ENCODE measurements around the gene TCERG1L.

TCERG1L gene

DNA sequence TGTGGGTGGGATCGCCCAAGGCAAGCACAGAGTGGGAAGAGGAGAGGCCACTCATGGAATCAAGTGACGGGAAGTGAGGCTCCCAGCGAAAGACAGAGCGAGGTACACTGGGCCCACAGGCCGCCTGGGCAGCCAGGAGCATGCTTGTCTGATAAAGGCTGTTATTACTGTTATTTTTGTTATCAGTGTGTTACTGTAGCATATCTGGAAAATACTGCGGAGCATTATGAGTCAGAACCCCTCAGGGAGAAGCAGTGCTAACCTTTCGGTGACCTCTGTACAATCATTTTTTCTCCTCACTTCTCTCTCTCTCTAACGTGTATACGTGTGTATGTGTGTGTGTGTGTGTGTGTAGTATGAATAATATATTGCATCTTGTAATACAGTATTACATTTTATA lies 3.8 kb upstream of the TCERG1L start:
- no peak for DNase-seq (ENCODE audit: low read depth)

DNA sequence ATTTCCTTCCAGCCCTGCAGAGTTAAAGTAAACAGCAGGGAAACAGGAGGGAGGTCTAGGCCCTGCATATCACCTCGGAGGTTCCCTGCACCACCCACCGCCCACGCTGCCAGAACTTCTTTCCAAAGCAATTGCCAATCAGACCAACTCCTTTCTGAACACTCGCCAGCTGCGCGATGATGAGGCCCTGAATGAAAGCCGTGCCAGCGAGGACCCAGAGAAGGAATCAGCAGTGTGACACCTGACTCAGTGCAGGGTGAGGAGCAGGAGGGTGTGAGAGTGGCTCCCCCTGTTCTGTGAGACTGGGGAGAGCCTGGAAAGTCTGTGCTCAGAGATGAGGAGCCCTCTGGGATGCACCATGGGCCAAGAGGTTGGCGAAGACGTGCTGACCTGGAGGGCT lies 3.3 kb upstream of the TCERG1L start:
- DNase-seq (ENCODE audit: low read depth), result no peak

GRCh38 chr10:131314148-131314547 lies 2.6 kb upstream of the TCERG1L start:
- DNase-seq (ENCODE audit: low read depth), result no peak

GRCh38 chr10:131313377-131313776 lies 1.9 kb upstream of the TCERG1L start:
- DNase-seq (ENCODE audit: low read depth), result no peak

DNA sequence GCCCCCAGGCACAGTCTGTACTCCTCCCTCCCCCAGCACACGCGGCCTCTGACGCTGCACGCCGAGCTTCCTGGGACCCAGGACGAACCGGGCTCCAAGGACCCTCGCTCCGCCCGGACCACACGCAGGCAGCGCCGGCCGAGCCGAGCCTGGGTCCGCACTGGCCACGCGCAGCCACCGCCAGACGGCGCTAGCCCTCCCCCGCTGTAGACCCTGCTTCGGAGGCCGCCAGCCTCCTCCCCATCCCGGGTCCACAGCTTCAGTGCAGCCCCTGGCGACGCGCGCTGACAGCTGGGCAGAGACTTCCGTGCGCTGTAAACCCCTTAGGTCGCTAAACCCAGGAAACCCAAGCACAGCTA lies 936 bp upstream of the TCERG1L start:
- no peak for DNase-seq (ENCODE audit: low read depth)

- no peak for DNase-seq (ENCODE audit: low read depth)
Observed at GRCh38 chr10:131311402-131311660, 190 bp downstream of the TCERG1L start.

DNA sequence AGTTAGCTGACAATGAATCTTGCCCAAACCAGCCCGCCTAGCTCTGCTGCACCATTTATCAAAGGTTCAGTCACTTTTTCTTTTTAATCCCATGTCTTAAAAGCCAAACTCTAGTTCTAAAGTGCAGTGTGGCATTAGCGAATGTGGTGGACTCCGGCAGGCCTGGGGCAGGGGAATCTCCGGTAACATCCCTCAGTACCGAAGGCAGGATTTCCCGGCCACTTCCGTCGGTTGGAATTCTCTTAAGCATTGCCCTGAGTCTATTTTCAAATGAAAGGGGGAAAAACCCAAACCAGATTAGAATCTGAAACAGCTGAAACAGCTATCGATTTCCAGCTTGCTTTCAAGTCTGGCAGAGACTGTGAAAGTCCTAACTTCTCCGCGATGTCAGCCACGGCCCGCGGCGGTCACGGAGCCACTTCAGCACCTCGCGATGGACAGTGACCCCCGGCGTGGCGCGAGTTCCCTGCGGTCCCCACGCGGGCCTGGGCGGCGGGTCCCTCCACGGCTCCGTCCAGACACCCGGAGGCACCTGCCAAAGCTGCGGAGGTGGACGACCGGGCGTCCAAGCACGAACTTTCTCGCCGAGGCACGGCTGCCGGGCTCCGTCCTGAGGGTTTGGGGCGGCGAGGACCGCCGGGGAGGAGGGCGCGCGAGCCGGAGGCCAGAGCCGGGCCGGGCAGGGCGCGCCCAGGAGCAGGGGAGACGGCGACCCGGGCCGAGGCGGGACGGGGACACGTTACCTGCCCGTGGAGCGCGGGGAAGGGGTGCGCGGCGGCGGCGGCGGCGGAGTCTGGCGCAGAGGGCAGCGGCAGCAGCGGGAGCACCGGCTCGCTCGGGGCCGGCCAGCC lies 745 bp downstream of the TCERG1L start:
- DNase-seq (ENCODE audit: low read depth), result no peak

GRCh38 chr10:131310142-131310541 lies 1.4 kb downstream of the TCERG1L start:
- no peak for DNase-seq (ENCODE audit: low read depth)

GRCh38 chr10:131300508-131300907 lies 11.0 kb downstream of the TCERG1L start:
- DNase-seq (ENCODE audit: low read depth), result no peak

- DNase-seq (ENCODE audit: low read depth), result no peak
Observed at GRCh38 chr10:131290781-131291180, 20.7 kb downstream of the TCERG1L start.

DNA sequence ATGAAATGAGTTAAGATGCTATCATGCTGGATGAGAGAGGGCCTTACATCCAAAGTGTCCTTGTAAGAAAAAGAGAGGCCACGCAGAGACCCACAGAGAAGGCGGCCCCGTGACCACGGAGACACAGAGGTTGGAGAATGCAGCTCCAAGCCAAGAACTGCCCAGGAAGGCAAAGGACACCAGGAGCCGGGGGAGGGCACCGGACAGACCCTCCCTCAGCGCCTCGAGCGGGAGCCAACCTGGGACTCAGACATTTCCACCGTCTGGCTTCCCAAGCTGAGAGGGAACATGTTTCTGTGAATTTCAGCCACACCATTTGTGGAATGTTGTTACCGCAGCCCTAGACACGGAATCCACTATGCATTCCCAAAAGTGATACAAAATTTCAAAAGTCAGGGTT lies 22.9 kb downstream of the TCERG1L start:
- no peak for DNase-seq (ENCODE audit: low read depth)

DNA sequence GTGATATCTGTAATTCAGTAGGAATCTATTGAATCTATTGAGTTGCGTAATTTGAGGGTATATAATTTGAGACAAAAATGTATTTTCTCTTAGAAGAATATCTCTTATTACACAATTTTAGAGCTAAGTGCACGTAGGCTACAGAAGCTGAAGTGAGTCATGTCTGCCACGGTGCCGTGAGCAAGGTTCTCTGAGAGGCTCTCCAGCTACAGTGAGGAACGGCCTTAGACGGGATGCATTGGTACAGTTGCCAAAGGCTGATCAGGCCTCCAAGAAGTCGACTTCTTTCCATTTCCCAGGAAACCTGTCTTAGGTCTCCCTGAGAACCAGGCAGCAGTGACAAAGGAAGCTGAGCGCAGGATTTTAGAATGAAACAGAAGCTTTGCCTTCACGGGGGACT lies 28.6 kb downstream of the TCERG1L start:
- no peak for DNase-seq (ENCODE audit: low read depth)

- DNase-seq (ENCODE audit: low read depth), result no peak
Observed at GRCh38 chr10:131280101-131280500, 31.4 kb downstream of the TCERG1L start.

- DNase-seq (ENCODE audit: low read depth), result no peak
Observed at GRCh38 chr10:131279516-131279915, 32.0 kb downstream of the TCERG1L start.

DNA sequence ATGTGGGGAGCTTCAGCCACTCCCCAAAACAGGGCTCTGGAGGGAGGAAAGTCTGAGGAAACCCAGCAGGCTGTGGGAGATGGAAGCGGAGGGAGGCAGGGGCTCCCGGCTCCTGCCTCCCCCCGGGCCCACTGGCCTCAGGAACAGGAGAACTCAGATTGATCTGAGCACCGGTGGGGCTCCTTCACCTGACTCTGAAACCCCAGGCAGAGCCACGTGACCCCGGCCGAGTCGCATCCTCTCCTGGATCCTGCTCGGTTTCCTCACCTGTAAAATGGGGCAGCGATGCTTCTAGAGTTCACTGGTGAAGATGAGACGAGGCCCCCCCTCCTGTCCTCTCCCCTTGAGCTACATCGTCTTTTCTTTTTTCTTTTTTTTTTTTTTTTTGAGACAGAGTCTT lies 33.6 kb downstream of the TCERG1L start:
- no peak for DNase-seq (ENCODE audit: low read depth)

DNA sequence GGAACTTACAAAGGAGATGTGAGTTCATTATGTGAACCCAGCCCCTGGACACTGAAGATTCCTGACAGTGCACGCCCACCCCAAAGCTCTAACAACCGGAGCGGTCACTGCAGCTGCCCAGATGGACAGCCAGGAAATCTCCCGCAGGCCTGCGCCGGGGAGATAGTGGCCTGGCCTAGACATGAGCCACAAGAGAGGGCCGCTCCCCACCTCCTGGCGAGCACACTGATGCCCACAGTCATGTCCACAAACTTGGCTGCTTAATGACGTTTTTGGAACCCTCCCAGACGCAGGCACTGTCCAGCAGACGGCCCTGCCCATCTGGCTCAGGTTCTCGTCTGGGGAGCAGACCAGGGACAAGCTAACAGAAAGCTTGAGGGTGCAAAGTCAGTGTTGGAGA lies 34.2 kb downstream of the TCERG1L start:
- no peak for DNase-seq (ENCODE audit: low read depth)

DNA sequence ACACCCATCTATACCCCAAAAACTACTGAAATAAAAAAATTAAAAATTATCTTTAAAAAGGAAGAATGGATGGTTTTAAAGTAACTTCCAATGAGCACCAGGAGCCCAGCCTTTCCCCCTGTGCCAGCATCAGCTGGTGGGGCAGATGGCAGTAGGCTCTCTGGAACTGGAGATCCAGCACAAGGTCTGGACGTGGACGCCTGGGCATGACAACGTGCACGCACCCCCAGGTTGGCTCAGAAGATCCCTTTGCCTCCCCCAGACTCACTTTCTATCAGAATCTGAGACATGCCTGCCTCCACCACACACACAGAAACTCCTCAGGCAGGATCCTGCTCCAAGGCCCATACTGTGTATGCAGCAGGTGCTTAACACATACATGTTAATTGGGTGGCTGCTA lies 35.8 kb downstream of the TCERG1L start:
- DNase-seq (ENCODE audit: low read depth), result no peak

- DNase-seq (ENCODE audit: low read depth), result no peak
Observed at GRCh38 chr10:131274883-131275282, 36.6 kb downstream of the TCERG1L start.

- no peak for DNase-seq (ENCODE audit: low read depth)
Observed at GRCh38 chr10:131274133-131274880, 37.2 kb downstream of the TCERG1L start.

- DNase-seq (ENCODE audit: low read depth), result no peak
Observed at GRCh38 chr10:131273476-131273875, 38.0 kb downstream of the TCERG1L start.

DNA sequence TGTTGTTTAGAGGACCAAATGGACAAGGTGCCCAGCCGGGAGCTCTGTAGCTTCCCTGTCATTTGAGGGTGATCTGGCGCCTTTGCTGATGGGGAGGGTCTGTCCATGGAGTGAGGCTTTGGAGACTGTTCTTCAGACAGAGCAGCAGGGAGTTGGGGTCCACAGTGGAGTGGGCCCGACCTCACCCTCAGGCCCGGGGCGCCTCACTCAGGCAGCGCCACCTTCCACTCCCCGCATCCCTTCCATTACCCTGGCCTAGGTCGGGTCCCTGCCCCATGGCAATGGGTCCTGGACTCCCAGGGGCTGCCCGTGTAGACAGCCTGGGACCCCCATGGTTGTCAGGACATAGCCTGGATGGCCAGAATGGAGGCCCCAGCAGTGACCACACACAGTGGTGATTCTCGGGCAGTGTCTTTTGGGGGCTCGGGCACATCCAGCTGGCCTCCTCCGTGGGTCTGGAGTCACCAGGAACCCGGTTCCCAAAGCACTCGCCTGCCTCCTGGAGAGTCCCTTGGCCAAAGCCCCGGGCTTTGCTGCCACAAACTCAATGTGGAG lies 38.5 kb downstream of the TCERG1L start:
- no peak for DNase-seq (ENCODE audit: low read depth)

DNA sequence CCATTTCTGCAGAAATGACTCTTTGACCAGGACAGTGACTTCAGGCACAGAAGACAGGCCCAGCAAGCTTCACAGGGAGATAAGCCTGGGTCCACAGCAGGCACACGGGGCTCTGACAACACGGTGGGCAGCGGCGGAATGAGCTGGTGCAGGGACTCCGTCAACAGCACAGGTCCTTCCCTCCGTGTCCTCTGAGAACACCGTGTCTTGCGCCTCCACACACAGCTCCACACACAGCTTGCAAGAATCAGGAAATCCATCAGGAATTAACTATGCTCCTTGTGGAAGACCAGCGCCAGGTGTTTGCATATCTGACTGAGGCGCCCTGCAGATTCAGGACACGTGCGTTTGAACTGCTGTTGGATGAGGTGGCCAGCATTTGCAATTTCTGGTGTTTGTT lies 39.6 kb downstream of the TCERG1L start:
- DNase-seq (ENCODE audit: low read depth), result no peak

DNA sequence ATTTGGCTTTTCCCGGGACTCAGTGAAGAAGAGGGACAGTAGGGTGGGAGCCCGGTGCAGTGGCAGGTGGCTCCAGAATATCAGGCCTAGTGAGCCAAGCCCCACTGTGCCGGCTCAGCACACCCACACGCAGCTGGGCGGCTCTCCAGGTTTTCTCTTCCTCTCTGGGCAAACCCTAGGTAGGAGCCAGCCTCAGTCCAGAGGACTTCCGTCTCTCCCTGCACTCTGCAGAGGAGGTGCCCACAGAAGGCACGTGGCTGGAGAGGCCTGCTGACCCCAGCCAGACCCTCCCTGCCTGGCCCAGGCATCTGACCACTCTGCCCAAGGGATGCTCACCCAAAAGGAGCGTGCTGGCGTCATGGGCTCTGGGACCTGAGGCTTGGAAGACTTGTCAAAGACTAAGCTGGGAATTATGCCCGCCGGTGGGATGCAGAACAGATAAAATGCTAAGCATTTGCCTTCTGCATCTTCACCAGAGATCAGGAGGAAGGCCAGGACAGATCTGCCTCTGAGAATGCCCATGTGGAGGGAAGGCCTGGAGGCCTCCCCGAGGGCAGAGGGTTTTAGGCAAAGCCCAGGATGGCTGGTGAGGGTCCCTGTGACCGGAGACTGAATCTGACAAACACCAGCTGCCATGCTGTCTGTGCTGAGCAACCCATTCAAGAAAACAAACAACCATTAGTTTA lies 40.2 kb downstream of the TCERG1L start:
- no peak for DNase-seq (ENCODE audit: low read depth)

Data from stimulated activated CD8-positive, alpha-beta memory T cell treated with anti-CD3 and anti-CD28 coated beads, Interleukin-15, amount 100 ng/mL, for 24 hours (primary cell).